NB4 (cell line): ENCODE results near the gene HS3ST3B1.

ENCODE experiments used
- DNase-seq: peaks from one replicate; pipeline ENCODE4 v3.0.0; 2010; ENCODE audit warnings: low read depth
- H3K4me3 ChIP-seq: one replicate; pipeline ENCODE4 v1.5.1; 2011; ENCODE audit warnings: mild to moderate bottlenecking, low read depth, low read length, moderate library complexity
- CTCF ChIP-seq: IDR thresholded peaks from one replicate; pipeline ENCODE4 v1.5.1; 2012; ENCODE audit warnings: low read depth, low read length
- MAX ChIP-seq: IDR thresholded peaks from 2 replicates; pipeline ENCODE4 v1.6.1; 2011; ENCODE audit warnings: low read depth, low read length
- MYC ChIP-seq: IDR thresholded peaks from 2 replicates; pipeline ENCODE4 v1.6.1; 2011; ENCODE audit warnings: low read depth, low read length
- POLR2A ChIP-seq: IDR thresholded peaks from 2 replicates; pipeline ENCODE4 v1.6.1; 2011; ENCODE audit warnings: mild to moderate bottlenecking; ENCODE audit not compliant: insufficient read length; ENCODE audit errors: extremely low read depth

Gene HS3ST3B1

GRCh38 chr17:14381606-14382005 is 80.7 kb downstream of the HS3ST3B1 start:
- no peak overlapping the region for H3K4me3 ChIP-seq
- TF ChIP-seq POLR2A (no peak), CTCF (no peak), MYC (no peak), MAX (no peak)
- DNase-seq, result no peak

- no peak for DNase-seq
- no peak overlapping the region for H3K4me3 ChIP-seq
- TF ChIP-seq MYC (no peak), POLR2A (no peak), CTCF (no peak), MAX (no peak)
Measured at GRCh38 chr17:14387036-14387435, 86.2 kb downstream of the HS3ST3B1 start.

- H3K4me3 ChIP-seq, result no peak overlapping the region
- TF ChIP-seq POLR2A (no peak), MAX (no peak), CTCF (no peak), MYC (no peak)
- no peak for DNase-seq
Measured at GRCh38 chr17:14389681-14390080, 88.8 kb downstream of the HS3ST3B1 start.

GRCh38 chr17:14393723-14394122 is 92.8 kb downstream of the HS3ST3B1 start:
- DNase-seq, result no peak
- no peak overlapping the region for H3K4me3 ChIP-seq
- TF ChIP-seq POLR2A (no peak), MAX (no peak), MYC (no peak), CTCF (no peak)

GRCh38 chr17:14395255-14395654 is 94.4 kb downstream of the HS3ST3B1 start:
- TF ChIP-seq POLR2A (no peak), CTCF (no peak), MYC (no peak), MAX (no peak)
- no peak for DNase-seq
- no peak overlapping the region for H3K4me3 ChIP-seq

- no peak for TF ChIP-seq POLR2A
- TF ChIP-seq MAX, result no peak
- no peak for TF ChIP-seq MYC
- TF ChIP-seq CTCF, result no peak
- DNase-seq, result no peak
- no peak overlapping the region for H3K4me3 ChIP-seq
Measured at GRCh38 chr17:14396547-14396946, 95.7 kb downstream of the HS3ST3B1 start.
